PC-9 (cell line): ENCODE results near the gene SYT7.

Experiments used
- CTCF ChIP-seq: fragments of 200-600 bp; sonication (generic); conservative IDR thresholded peaks from 2 replicates; pipeline ENCODE4 v1.6.1; 2017; ENCODE audit warnings: mixed run types, antibody characterized with exemption, mild to moderate bottlenecking, moderate library complexity
- EZH2 ChIP-seq: fragments of 200-600 bp; sonication (generic); IDR thresholded peaks from 2 replicates; pipeline ENCODE4 v1.8.0; 2017; ENCODE audit warnings: antibody characterized with exemption, low read depth

GRCh38 chr11:61472868-61473267 is 108.0 kb downstream of the SYT7 start:
- TF ChIP-seq CTCF (no peak), EZH2 (no peak)
